GM12891 (cell line): ENCODE data around the gene DQX1.

Source experiments
- DNase-seq: peaks from one replicate; pipeline ENCODE4 v3.0.0; 2011; ENCODE audit warnings: low spot score; ENCODE audit not compliant: insufficient read length
- FAIRE-seq: peaks from 2 replicates; lab custom pipeline; 2011; peaks lifted over from hg19 to GRCh38; lab: Jason Lieb, UNC
- PAX5 ChIP-seq: IDR thresholded peaks from 2 replicates; pipeline ENCODE4 v1.6.1; 2011; ENCODE audit warnings: low read length, moderate library complexity, mild to moderate bottlenecking; ENCODE audit not compliant: insufficient read depth, severe bottlenecking
- POLR2A ChIP-seq: IDR thresholded peaks from 2 replicates; pipeline ENCODE4 v1.6.1; 2011; ENCODE audit warnings: low read depth, low read length, control low read depth
- POLR2AphosphoS5 ChIP-seq: IDR thresholded peaks from 2 replicates; pipeline ENCODE4 v1.6.1; 2011; ENCODE audit warnings: low read depth, low read length, control low read depth
- POU2F2 ChIP-seq: IDR thresholded peaks from 2 replicates; pipeline ENCODE4 v1.6.1; 2011; ENCODE audit warnings: low read depth, mild to moderate bottlenecking, control low read depth, low read length, moderate library complexity
- SPI1 ChIP-seq: IDR thresholded peaks from 2 replicates; pipeline ENCODE4 v1.6.1; 2011; ENCODE audit warnings: low read depth, low read length, control low read depth
- TAF1 ChIP-seq: IDR thresholded peaks from 2 replicates; pipeline ENCODE4 v1.6.1; 2011; ENCODE audit warnings: low read depth, low read length, control low read depth

DQX1 gene

GRCh38 chr2:74502720-74503505 lies 23.1 kb downstream of the DQX1 start:
- TF ChIP-seq TAF1 (peak; percentile 34; the same call in 1 of the 2 replicates), POLR2A (peak; percentile 60; the same call in 1 of the 2 replicates), SPI1 (no peak), POU2F2 (no peak), PAX5 (no peak), POLR2AphosphoS5 (0 out of 2 replicates have a peak, but pooled peaks have one; percentile 29)
- FAIRE-seq (peak; percentile 66), DNase-seq (no peak)

- DNase-seq, result no peak
- FAIRE-seq, result no peak
These were observed 23.8 kb downstream of the DQX1 start for GRCh38 chr2:74502147-74502719.

GRCh38 chr2:74501335-74502071 lies 24.5 kb downstream of the DQX1 start:
- TF ChIP-seq SPI1 (no peak), TAF1 (no peak)
- FAIRE-seq (no peak), DNase-seq (no peak)

More at GRCh38 chr2:74502147-74502719, 23.8 kb downstream of the DQX1 start:
- no peak for TF ChIP-seq POLR2AphosphoS5
- TF ChIP-seq SPI1, result no peak
- TF ChIP-seq POLR2A, result no peak
- TF ChIP-seq TAF1, result no peak
- TF ChIP-seq POU2F2, result no peak

GRCh38 chr2:74500578-74500946 lies 25.5 kb downstream of the DQX1 start:
- DNase-seq (no peak), FAIRE-seq (no peak)
- TF ChIP-seq SPI1, result no peak

GRCh38 chr2:74499940-74500577 lies 26.0 kb downstream of the DQX1 start:
- FAIRE-seq (no peak), DNase-seq (no peak)
- TF ChIP-seq POLR2AphosphoS5 (no peak), PAX5 (no peak), POU2F2 (no peak), SPI1 (no peak)

GRCh38 chr2:74499267-74499939 lies 26.6 kb downstream of the DQX1 start, which contains the start of gene LBX2:
Gene LBX2, minus strand, starts transcription at chr2:74499603. Its CDS starts 66 bp downstream, at chr2:74499537.
- no peak for FAIRE-seq
- TF ChIP-seq SPI1, result no peak
- no peak for TF ChIP-seq PAX5
- TF ChIP-seq POLR2A, result no peak
- TF ChIP-seq TAF1, result no peak
- TF ChIP-seq POLR2AphosphoS5, result no peak
- no peak for TF ChIP-seq POU2F2
- no peak for DNase-seq

- FAIRE-seq (peak; percentile 31), DNase-seq (no peak)
- no peak for TF ChIP-seq POLR2AphosphoS5
- no peak for TF ChIP-seq PAX5
- no peak for TF ChIP-seq POLR2A
- no peak for TF ChIP-seq TAF1
- no peak for TF ChIP-seq SPI1
- no peak for TF ChIP-seq POU2F2
These were observed 27.3 kb downstream of the DQX1 start for GRCh38 chr2:74498500-74499266.

- peak; percentile 38 for FAIRE-seq
- TF ChIP-seq POLR2A, result no peak
- TF ChIP-seq POU2F2, result no peak
- TF ChIP-seq SPI1, result no peak
- TF ChIP-seq POLR2AphosphoS5, result no peak
- TF ChIP-seq TAF1, result no peak
- TF ChIP-seq PAX5, result no peak
- no peak for DNase-seq
These were observed 28.1 kb downstream of the DQX1 start for GRCh38 chr2:74497777-74498499.
